Measurements from ENCODE around the gene MAP4K5.

MAP4K5 gene

GRCh38 chr14:50399251-50400032 is 132.9 kb downstream of the MAP4K5 start:
- no peak for DNase-seq (ENCODE audit: low spot score)

- no peak for DNase-seq (ENCODE audit: low spot score)
These were observed 134.2 kb downstream of the MAP4K5 start for GRCh38 chr14:50398189-50398580.

- peak; percentile 57 for DNase-seq (ENCODE audit: low spot score)
These were observed 134.8 kb downstream of the MAP4K5 start for GRCh38 chr14:50397390-50398188.

- DNase-seq (ENCODE audit: low spot score) = peak; percentile 58
These were observed 135.6 kb downstream of the MAP4K5 start, which contains the start of gene CDKL1 for GRCh38 chr14:50396631-50397389. Gene CDKL1, minus strand, starts transcription at chr14:50396881. Its CDS starts 1,013 bp downstream, at chr14:50395868.

- DNase-seq (ENCODE audit: low spot score) = no peak
These were observed 136.9 kb downstream of the MAP4K5 start for GRCh38 chr14:50395448-50395847.

- no peak for DNase-seq (ENCODE audit: low spot score)
These were observed 137.7 kb downstream of the MAP4K5 start for GRCh38 chr14:50394713-50395112.

- DNase-seq (ENCODE audit: low spot score) = no peak
These were observed 142.5 kb downstream of the MAP4K5 start for GRCh38 chr14:50389668-50390441.

GRCh38 chr14:50388256-50388931 is 144.0 kb downstream of the MAP4K5 start:
- DNase-seq (ENCODE audit: low spot score) = no peak

GRCh38 chr14:50387548-50387947 is 144.8 kb downstream of the MAP4K5 start:
- DNase-seq (ENCODE audit: low spot score) = no peak

GRCh38 chr14:50383618-50384225 is 148.6 kb downstream of the MAP4K5 start:
- DNase-seq (ENCODE audit: low spot score) = peak; percentile 51

GRCh38 chr14:50381823-50382287 is 150.5 kb downstream of the MAP4K5 start:
- DNase-seq (ENCODE audit: low spot score) = no peak

GRCh38 chr14:50381008-50381407 is 151.4 kb downstream of the MAP4K5 start:
- DNase-seq (ENCODE audit: low spot score) = no peak

- no peak for DNase-seq (ENCODE audit: low spot score)
These were observed 151.9 kb downstream of the MAP4K5 start for GRCh38 chr14:50380455-50380854.

- no peak for DNase-seq (ENCODE audit: low spot score)
These were observed 152.8 kb downstream of the MAP4K5 start for GRCh38 chr14:50379563-50379962.

GRCh38 chr14:50377550-50378085 is 154.8 kb downstream of the MAP4K5 start:
- no peak for DNase-seq (ENCODE audit: low spot score)

GRCh38 chr14:50375760-50376159 is 156.6 kb downstream of the MAP4K5 start:
- no peak for DNase-seq (ENCODE audit: low spot score)

- no peak for DNase-seq (ENCODE audit: low spot score)
These were observed 158.4 kb downstream of the MAP4K5 start for GRCh38 chr14:50373959-50374358.

- no peak for DNase-seq (ENCODE audit: low spot score)
These were observed 160.8 kb downstream of the MAP4K5 start for GRCh38 chr14:50371546-50371945.
